Transverse colon (tissue), 4 donors: ENCODE results near the gene CCNJ. TPM values are rescaled to one million over a fixed set of nuclear protein-coding genes. Genes with fewer than 3 reads are reported as not detected.

Experiments
- DNase-seq: peaks from one replicate; pipeline ENCODE4 v3.0.0-alpha.2; 2019
- H3K27ac ChIP-seq, 4 donors: fragments of 200-600 bp; sonication (generic); 2 replicates each; pipeline ENCODE4 v1.5.1; 2016 to 2018; ENCODE audit warnings: inconsistent platforms in 4 of 4
- H3K27me3 ChIP-seq: fragments of 200-600 bp; sonication (generic); 2 replicates; pipeline ENCODE4 v1.5.1; 2017; ENCODE audit warnings: inconsistent platforms
- H3K36me3 ChIP-seq, 4 donors: fragments of 200-600 bp; sonication (generic); 2 replicates each; pipeline ENCODE4 v1.5.1; 2017 to 2019; ENCODE audit warnings: inconsistent platforms in 4 of 4
- H3K4me1 ChIP-seq, 4 donors: fragments of 200-600 bp; sonication (generic); 2 replicates each; pipeline ENCODE4 v1.5.1; 2017 to 2020; ENCODE audit warnings: inconsistent platforms in 4 of 4
- H3K4me3 ChIP-seq, 4 donors: fragments of 200-600 bp; sonication (generic); 1 replicate in 1 of 4; 2 replicates in 3 of 4; pipeline versions ENCODE4 v1.5.1 to v1.6.1; 2017 to 2019; ENCODE audit warnings: inconsistent platforms in 4 of 4
- H3K9me3 ChIP-seq, 2 donors: fragments of 200-600 bp; sonication (generic); 2 replicates each; pipeline ENCODE4 v1.5.1; 2017 to 2019; ENCODE audit warnings: inconsistent platforms in 2 of 2
- EP300 ChIP-seq: sonication (generic); formaldehyde crosslinking; IDR thresholded peaks from one replicate; pipeline ENCODE4 v1.6.1; 2017; ENCODE audit warnings: antibody characterized with exemption, low read depth
- POLR2A ChIP-seq: fragments of 450-650 bp; IDR thresholded peaks from one replicate; pipeline ENCODE4 v1.6.1; 2016; ENCODE audit warnings: antibody characterized with exemption, mild to moderate bottlenecking, moderate library complexity
- POLR2AphosphoS5 ChIP-seq, 3 donors: sonication (generic); formaldehyde crosslinking; IDR thresholded peaks; one replicate each; pipeline ENCODE4 v1.6.1; 2016; ENCODE audit warnings: antibody characterized with exemption in 3 of 3
- WGBS, 2 donors: methylation state at CpG; one replicate each; pipeline ENCODE4 v1.1.5; 2018; ENCODE audit warnings: low coverage in 1 of 2; 5-methylcytosine and 5-hydroxymethylcytosine counted together
- in situ Hi-C, 4 donors: fragments of 200-750 bp; cut with MboI; loops; one replicate each; pipeline versions ENCODE4 v1.15.0 to v1.15.1; 2017; ENCODE audit warnings: low sequenced_read_pairs in 3 of 4, low pct_ligation_motif_present in 1 of 4, low pct_unique_long_range_greater_than_20kb in 1 of 4
- intact Hi-C: fragments of 100-400 bp; cut with DNase I; formaldehyde crosslinking; loops from one replicate; pipeline ENCODE4 v1.15.1; 2023; ENCODE audit warnings: low total_unique reads
- total RNA-seq, 4 donors: library from RNA; depleted of rRNA; stranded (reverse); fragments of >200 nt; gene quantifications; one replicate each; pipeline ENCODE4 v1.1.0, GENCODE V29; 2016
- TF ChIP-seq, protein P1 (sequence below), 5 experiments: fragments of 200-600 bp in 3 of 5; fragments of 450-650 bp in 2 of 5; sonication (generic) in 3 of 5; IDR thresholded peaks; 1 replicate in 2 of 5; 2 replicates in 3 of 5; pipeline ENCODE4 v1.5.1; 2016 to 2017; ENCODE audit warnings: antibody characterized with exemption in 5 of 5, inconsistent platforms in 3 of 5, mild to moderate bottlenecking in 2 of 5, moderate library complexity in 1 of 5

CCNJ gene
- total RNA-seq, 4 donors from 2014 or later = 1.00 to 7.1 (median 5.6) TPM

- no peak overlapping the region for H3K4me3 ChIP-seq
- DNase-seq = no peak
- intact Hi-C loops = no loop called here
- H3K27me3 ChIP-seq = no peaks in the 10 kb centered on the region
- peaks cover 0 to 23% (median 12%) of the 10 kb centered on the region in 4 donors for H3K36me3 ChIP-seq
- no peaks in the 10 kb centered on the region for H3K4me1 ChIP-seq
- TF ChIP-seq POLR2A (no peak), EP300 (no peak), POLR2AphosphoS5 (IDR thresholded peaks at IDR 0.05) (no peak)
- TF ChIP-seq, protein P1, sequence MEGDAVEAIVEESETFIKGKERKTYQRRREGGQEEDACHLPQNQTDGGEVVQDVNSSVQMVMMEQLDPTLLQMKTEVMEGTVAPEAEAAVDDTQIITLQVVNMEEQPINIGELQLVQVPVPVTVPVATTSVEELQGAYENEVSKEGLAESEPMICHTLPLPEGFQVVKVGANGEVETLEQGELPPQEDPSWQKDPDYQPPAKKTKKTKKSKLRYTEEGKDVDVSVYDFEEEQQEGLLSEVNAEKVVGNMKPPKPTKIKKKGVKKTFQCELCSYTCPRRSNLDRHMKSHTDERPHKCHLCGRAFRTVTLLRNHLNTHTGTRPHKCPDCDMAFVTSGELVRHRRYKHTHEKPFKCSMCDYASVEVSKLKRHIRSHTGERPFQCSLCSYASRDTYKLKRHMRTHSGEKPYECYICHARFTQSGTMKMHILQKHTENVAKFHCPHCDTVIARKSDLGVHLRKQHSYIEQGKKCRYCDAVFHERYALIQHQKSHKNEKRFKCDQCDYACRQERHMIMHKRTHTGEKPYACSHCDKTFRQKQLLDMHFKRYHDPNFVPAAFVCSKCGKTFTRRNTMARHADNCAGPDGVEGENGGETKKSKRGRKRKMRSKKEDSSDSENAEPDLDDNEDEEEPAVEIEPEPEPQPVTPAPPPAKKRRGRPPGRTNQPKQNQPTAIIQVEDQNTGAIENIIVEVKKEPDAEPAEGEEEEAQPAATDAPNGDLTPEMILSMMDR (IDR thresholded peaks at IDR 0.05) = no peak
- no peak overlapping the region for H3K27ac ChIP-seq
- WGBS, 2 donors = 96 to 100% methylated on average over 2 to 3 of the region's 3 CpGs
- in situ Hi-C loops = no loop called here
- no peaks in the 10 kb centered on the region for H3K9me3 ChIP-seq
These were observed 17.8 kb downstream of the CCNJ start for GRCh38 chr10:96061232-96061631.

- DNase-seq = no peak
- Histone ChIP-seq H3K36me3 (no peaks in the 10 kb centered on the region), H3K27ac (no peak overlapping the region), H3K4me3 (no peak overlapping the region), H3K4me1 (no peaks in the 10 kb centered on the region), H3K9me3 (no peaks in the 10 kb centered on the region), H3K27me3 (no peaks in the 10 kb centered on the region)
- in situ Hi-C loops = no loop called here
- intact Hi-C loops = no loop called here
- TF ChIP-seq POLR2A = no peak
- WGBS, 2 donors = 59 to 73% methylated on average over 2 of the region's 2 CpGs
These were observed 29.3 kb downstream of the CCNJ start for GRCh38 chr10:96072674-96073073.

- Histone ChIP-seq H3K36me3 (no peaks in the 10 kb centered on the region), H3K4me3 (no peak overlapping the region), H3K9me3 (no peaks in the 10 kb centered on the region), H3K27ac (no peak overlapping the region), H3K27me3 (no peaks in the 10 kb centered on the region), H3K4me1 (no peaks in the 10 kb centered on the region)
- WGBS, 2 donors = 86% methylated on average over 1 of the region's 1 CpG
- no peak for DNase-seq
- TF ChIP-seq POLR2AphosphoS5 (IDR thresholded peaks at IDR 0.05) = no peak
- no peak for TF ChIP-seq POLR2A
- TF ChIP-seq EP300 = no peak
- TF ChIP-seq, protein P1 (IDR thresholded peaks at IDR 0.05) = no peak
- intact Hi-C loops = no loop called here
- in situ Hi-C loops = no loop called here
These were observed 30.3 kb downstream of the CCNJ start for GRCh38 chr10:96073722-96074121.

DNA sequence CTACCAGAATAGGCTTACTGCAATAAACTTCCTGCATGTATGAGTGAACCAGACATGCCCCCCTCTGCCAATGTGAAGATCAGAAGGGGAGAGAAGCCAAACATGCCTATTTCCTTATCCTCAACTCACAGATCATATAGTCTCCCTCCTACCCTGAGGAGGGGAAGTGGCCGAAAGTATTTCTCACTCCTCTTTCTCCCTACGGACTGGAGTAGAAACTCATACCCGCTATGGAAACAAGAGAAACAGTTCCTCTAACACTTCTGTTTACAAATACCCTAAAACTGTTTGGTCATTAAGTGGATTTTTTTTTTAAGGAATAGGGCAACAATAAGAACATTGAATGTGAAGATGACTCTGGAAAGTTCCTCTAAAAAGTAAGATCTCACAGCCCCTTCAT, 31.4 kb downstream of the CCNJ start:
- DNase-seq = no peak
- 90 to 91% methylated on average over 3 of the region's 3 CpGs for WGBS, 2 donors
- H3K4me3 ChIP-seq = no peak overlapping the region
- no peak for TF ChIP-seq EP300
- no peak for TF ChIP-seq POLR2AphosphoS5 (IDR thresholded peaks at IDR 0.05)
- no peak for TF ChIP-seq POLR2A
- TF ChIP-seq, protein P1 (IDR thresholded peaks at IDR 0.05) = no peak
- no peaks in the 10 kb centered on the region for H3K4me1 ChIP-seq
- H3K27ac ChIP-seq = no peak overlapping the region
- in situ Hi-C loops = no loop called here
- no peaks in the 10 kb centered on the region for H3K36me3 ChIP-seq
- intact Hi-C loops = no loop called here
- no peaks in the 10 kb centered on the region for H3K27me3 ChIP-seq
- H3K9me3 ChIP-seq = no peaks in the 10 kb centered on the region

DNA sequence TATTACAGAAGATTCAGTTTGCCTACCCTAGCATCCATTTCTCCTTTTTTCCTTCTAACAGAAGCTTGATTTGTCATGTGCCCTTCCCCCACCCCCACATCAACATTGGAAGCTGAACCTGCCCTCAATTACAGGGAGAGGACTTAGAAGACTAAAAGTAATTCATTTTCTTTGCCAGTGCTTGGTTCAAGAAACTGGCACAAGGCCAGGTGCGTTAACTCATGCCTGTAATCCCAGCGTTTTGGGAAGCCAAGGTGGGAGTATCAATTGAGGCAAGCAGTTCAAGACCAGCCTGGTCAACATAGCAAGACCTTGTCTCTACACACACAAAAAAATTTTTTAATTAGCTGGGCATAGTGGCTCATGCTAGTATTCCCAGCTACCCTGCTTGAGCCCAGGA, 32.6 kb downstream of the CCNJ start:
- intact Hi-C loops = no loop called here
- 66 to 75% methylated on average over 2 of the region's 2 CpGs for WGBS, 2 donors
- no peak for DNase-seq
- Histone ChIP-seq H3K4me3 (no peak overlapping the region), H3K9me3 (no peaks in the 10 kb centered on the region), H3K4me1 (no peaks in the 10 kb centered on the region), H3K36me3 (no peaks in the 10 kb centered on the region), H3K27me3 (no peaks in the 10 kb centered on the region), H3K27ac (no peak overlapping the region)
- no peak for TF ChIP-seq EP300
- no peak for TF ChIP-seq POLR2A
- in situ Hi-C loops = no loop called here
